Right ventricle myocardium superior (tissue), 1 donor: ENCODE results near the gene TTC29. TPM values are rescaled to one million over a fixed set of nuclear protein-coding genes. Genes with fewer than 3 reads are reported as not detected.
"Not testable (repeated sequence)": the region's sequence is repeated elsewhere in the genome, so short reads cannot be mapped to it uniquely, and the experiment has no call there.

Experiments
- ATAC-seq: fragments of 200-7000 bp; cut with Tn5 transposase; one replicate; pipeline ENCODE4 v1.9.1; 2020; ENCODE audit warnings: mild to moderate bottlenecking; ENCODE audit not compliant: poor library complexity
- DNase-seq: peaks from one replicate; pipeline ENCODE4 v3.0.0-alpha.2; 2020
- intact Hi-C: fragments of 100-400 bp; cut with DNase I; formaldehyde crosslinking; loops from one replicate; pipeline ENCODE4 v1.11.2; 2022
- total RNA-seq: library from RNA; stranded (reverse); fragmentation: NEBNext Ultra II Directional; extraction: Animal tissue kit (Norgen Biotek cat#: 25700); gene quantifications from one replicate; pipeline ENCODE4 v1.2.1, GENCODE V29; 2021
- donor health status: DM: no; HTN: yes; CAD: no; lungs with severe emphysema.

TTC29 gene
- total RNA-seq, 1 donor from 2014 or later = not detected

DNA sequence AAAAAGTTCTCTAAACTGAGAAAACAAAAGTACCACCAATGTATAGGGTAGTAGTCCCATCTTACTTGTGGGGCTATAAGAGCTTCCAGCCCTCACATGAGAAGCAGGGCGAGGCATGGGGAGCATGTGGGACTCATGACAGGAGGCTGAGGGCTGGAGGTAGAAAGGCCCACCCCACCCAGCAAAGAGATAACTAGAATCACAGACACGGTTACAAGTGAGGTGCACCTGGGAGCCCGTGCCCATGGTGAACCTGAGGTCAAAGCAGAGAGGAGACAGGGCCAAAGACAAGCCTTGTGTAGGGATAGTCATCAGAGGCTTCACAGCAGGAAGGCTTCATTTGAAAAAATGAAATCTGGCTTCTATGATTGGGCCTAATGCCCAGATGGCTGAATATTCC, 55.4 kb downstream of the TTC29 start:
- ATAC-seq (no peak), DNase-seq (no peak)
- intact Hi-C loops = no loop called here

GRCh38 chr4:146883070-146883469, 62.6 kb downstream of the TTC29 start:
- ATAC-seq (no peak), DNase-seq (no peak)
- intact Hi-C loops = no loop called here

GRCh38 chr4:146857298-146857697, 88.4 kb downstream of the TTC29 start:
- ATAC-seq = no peak
- no peak for DNase-seq
- intact Hi-C loops = no loop called here

- DNase-seq (no peak), ATAC-seq (no peak)
- intact Hi-C loops = no loop called here
Measured at GRCh38 chr4:146855761-146856160, 89.9 kb downstream of the TTC29 start.

GRCh38 chr4:146852360-146852759, 93.3 kb downstream of the TTC29 start:
- DNase-seq (no peak), ATAC-seq (no peak)
- intact Hi-C loops = no loop called here

- intact Hi-C loops = no loop called here
- ATAC-seq = no peak
- DNase-seq = no peak
Measured at GRCh38 chr4:146847345-146847744, 98.3 kb downstream of the TTC29 start.

- ATAC-seq (no peak), DNase-seq (no peak)
- intact Hi-C loops = no loop called here
Measured at GRCh38 chr4:146846882-146847281, 98.8 kb downstream of the TTC29 start.

DNA sequence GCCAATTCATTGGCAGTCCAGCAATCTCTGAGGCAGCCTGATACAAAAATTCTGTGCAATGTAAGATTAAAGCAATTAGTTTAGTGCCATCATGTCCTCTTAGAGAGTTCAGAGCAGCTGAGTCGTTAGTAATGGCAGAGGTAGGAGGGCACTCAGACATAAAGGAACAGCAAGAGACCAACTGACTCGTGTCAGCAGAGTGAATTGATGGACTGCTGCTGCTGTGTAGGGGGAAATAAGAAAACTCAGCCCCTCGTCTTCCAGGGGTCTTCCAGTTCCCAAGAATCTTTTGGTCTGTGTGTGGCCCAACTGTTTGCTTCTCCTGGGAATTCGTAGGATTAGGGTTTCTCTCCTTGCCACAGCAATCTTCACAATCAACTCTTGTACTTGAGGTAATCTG, 100.9 kb downstream of the TTC29 start:
- intact Hi-C loops = no loop called here
- no peak for ATAC-seq
- no peak for DNase-seq

DNA sequence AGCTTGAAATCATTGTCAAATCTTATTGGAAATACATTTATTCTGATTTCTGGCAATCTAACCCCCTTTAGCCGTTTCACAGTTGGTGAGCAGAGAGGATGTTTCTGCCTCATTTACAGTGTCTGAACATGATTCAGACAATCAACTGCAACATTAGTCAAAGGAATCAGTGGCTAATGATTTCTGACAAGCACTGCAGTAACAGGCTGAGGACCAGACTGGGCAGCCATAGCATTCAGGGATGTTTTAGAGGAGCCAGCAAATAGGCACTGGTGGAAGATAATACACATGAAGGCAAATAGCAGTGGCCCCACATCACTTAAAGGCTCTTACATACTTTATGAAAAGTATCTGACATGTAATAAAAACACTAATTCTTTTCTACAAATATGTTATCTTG, 102.8 kb downstream of the TTC29 start:
- DNase-seq = no peak
- intact Hi-C loops = no loop called here
- ATAC-seq = no peak

DNA sequence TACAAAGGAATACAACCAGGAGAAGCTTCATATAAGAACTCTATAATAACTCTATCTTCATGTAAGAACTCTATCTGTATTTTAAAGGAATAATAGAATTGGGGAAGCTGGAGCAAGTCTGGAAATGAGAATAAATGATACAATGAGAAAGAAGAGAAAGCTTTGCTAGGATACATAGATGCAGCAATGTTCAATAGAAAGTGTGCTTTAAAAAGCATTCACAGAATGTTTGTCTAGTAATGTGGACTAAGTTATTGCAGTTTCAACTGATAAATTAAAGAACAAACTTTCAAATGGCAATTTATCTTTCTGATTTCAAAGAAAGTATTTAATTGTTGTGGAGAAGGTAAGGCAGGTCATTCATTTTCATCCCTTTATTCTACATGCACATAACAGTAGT, 104.9 kb downstream of the TTC29 start:
- intact Hi-C loops = no loop called here
- ATAC-seq (no peak), DNase-seq (no peak)

GRCh38 chr4:146835096-146835495, 110.6 kb downstream of the TTC29 start:
- ATAC-seq = no peak
- intact Hi-C loops = no loop called here

GRCh38 chr4:146834263-146835034, 111.2 kb downstream of the TTC29 start:
- DNase-seq (no peak), ATAC-seq (no peak)
- intact Hi-C loops = no loop called here

More at GRCh38 chr4:146835096-146835495, 110.6 kb downstream of the TTC29 start:
- no peak for DNase-seq

DNA sequence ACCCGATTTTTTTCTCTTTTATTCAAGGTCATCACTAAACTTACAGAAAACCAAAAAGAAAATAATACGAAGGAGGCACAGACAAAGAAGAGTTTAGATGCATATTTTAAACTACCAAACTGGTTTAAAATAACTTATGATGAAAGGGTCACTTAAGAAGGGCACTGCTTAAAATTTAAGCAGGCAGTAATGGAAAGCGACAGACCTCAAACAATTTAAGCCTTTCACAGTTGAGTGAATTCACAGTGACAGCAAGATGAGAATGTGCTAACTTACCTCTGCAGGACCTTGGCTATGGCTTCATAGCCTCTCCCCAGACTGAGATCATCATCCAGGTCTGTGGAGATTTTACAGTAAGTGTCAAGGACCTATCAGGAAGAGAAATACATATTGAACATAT, 112.1 kb downstream of the TTC29 start:
- ATAC-seq = no peak
- intact Hi-C loops = no loop called here

GRCh38 chr4:146822980-146823379, 122.7 kb downstream of the TTC29 start:
- ATAC-seq, intact Hi-C loops, DNase-seq: not testable (repeated sequence)

More for the DNA sequence above, 112.1 kb downstream of the TTC29 start:
- no peak for DNase-seq

DNA sequence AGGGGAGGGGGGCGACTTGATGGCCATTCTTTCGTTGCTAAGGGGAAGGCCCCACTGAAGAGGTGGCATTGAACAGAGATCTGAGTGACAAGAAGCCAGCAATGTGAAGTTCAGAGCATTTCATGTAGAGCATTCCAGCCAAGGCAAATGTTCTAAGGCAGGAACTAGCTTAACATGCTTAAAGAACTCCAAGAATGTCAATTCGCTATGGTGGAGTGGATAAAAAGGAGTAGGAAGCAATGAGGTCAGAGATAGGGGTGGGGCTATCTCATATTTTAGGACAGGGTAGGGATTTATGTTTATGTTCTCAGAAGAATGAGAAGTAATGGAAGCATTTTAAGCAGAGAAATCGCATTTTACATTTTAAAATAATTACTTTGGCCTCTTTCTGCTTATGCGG, 130.9 kb downstream of the TTC29 start:
- ATAC-seq (no peak), DNase-seq (no peak)
- intact Hi-C loops = no loop called here

DNA sequence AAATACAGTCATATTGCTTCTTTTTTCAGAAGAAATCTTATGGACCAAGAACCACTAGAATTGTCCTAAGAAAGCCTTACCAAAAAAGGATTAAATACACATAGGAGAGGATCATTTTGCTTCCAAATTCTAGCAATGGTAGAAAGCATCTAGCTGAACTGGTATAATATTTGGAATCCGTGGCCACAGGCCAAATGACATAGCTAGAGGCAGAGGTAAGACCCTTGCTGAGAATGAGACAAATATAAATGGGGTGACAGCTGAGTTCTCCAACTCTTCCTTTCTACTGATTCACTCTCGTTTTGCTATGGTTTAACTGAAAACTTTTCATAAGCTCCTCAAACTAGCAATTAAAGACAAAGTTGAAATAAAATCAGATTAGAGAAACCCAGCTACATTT, 150.0 kb downstream of the TTC29 start:
- DNase-seq (no peak), ATAC-seq (no peak)
- intact Hi-C loops = no loop called here

- ATAC-seq = no peak
- intact Hi-C loops = no loop called here
Measured at GRCh38 chr4:146793727-146794126, 151.9 kb downstream of the TTC29 start.

DNA sequence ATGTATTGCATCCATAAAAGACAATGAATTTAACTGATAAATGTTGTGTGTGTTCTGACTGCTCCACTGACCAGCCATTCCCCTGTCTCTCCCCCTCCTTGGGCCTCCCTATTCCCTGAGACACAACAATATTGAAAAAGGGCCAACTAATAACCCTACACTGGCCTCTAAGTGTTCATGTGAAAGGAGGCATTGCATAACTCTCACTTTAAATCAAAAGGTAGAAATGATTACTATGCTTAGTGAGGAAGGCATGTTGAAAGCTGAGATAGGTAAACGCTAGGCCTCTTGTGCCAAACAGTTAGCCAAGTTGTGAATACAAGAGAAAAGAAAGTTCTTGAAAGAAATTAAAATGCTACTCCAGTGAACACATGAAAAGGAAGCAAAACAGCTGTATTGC, 154.2 kb downstream of the TTC29 start:
- no peak for DNase-seq
- intact Hi-C loops = no loop called here
- no peak for ATAC-seq

More at GRCh38 chr4:146793727-146794126, 151.9 kb downstream of the TTC29 start:
- no peak for DNase-seq

- intact Hi-C loops = no loop called here
- no peak for DNase-seq
- no peak for ATAC-seq
Measured at GRCh38 chr4:146790515-146790914, 155.1 kb downstream of the TTC29 start.

GRCh38 chr4:146787731-146788130, 157.9 kb downstream of the TTC29 start:
- intact Hi-C loops = no loop called here
- ATAC-seq (no peak), DNase-seq (no peak)

DNA sequence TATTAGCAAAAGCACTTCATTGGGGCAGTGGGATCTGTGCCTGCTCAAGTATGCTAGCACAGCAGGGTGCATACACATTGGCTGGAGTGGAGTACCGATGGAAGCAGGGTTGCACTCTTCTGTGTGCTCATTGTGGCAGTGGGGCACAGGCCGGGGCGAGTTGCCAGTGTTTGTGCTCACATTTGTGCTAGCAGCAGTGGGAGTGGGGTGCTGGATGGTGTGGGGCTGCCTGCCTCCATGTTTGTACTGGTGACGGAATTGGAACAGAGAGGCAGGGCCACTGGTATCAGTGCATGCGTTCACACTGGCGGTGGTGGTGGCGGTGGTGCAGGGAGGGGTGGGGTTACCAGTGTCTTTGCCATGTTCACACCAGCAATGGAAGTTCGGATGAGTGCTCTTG, 169.0 kb downstream of the TTC29 start:
- intact Hi-C loops = no loop called here
- DNase-seq (peak; percentile 18), ATAC-seq (no peak)
